Stimulated activated CD8-positive, alpha-beta memory T cell treated with anti-CD3 and anti-CD28 coated beads, Interleukin-4, amount 100 ng/mL, for 48 hours (primary cell): Measurements from ENCODE around the gene SLC41A3.
"Not testable (repeated sequence)": the region's sequence is repeated elsewhere in the genome, so short reads cannot be mapped to it uniquely, and the experiment has no call there.

Experiments
- DNase-seq: peaks from one replicate; pipeline ENCODE4 v3.0.0-alpha.2; 2020

The SLC41A3 gene

DNA sequence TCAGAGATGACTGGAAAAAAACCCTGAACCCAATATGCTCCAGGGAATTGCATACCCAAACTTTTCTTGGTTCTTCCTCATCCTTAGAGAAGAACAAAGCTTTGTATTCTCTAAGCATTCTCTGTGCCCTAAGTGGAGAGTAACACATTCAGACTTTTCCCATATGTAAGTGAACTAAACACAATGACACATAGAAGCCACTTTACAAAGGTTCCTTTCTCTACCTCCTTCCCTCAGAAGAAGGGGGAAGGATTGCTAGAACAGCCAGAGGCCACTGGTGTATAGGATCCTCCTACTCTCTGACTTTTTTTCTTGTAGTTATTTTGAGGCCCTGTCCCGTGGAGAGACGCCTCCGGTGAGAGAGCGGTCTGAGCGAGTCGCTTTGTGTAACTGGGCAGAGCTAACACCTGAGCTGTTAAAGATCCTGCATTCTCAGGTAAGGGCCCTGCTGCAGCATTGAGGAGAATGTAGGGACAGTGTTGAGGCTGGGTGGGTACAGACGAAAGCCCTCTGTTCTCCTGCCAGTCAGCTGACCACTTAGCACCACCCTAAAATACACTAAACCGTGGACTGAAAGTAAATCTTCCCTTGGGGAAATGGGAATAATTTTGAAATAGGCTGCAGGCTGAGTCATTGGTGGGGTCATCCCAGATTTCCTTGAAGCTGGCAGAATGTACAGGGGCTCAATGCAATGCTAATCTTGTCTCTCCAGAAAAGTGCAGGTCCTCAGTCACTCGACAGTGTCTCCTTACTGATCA lies 108.5 kb downstream of the SLC41A3 start:
- DNase-seq: not testable (repeated sequence)

DNA sequence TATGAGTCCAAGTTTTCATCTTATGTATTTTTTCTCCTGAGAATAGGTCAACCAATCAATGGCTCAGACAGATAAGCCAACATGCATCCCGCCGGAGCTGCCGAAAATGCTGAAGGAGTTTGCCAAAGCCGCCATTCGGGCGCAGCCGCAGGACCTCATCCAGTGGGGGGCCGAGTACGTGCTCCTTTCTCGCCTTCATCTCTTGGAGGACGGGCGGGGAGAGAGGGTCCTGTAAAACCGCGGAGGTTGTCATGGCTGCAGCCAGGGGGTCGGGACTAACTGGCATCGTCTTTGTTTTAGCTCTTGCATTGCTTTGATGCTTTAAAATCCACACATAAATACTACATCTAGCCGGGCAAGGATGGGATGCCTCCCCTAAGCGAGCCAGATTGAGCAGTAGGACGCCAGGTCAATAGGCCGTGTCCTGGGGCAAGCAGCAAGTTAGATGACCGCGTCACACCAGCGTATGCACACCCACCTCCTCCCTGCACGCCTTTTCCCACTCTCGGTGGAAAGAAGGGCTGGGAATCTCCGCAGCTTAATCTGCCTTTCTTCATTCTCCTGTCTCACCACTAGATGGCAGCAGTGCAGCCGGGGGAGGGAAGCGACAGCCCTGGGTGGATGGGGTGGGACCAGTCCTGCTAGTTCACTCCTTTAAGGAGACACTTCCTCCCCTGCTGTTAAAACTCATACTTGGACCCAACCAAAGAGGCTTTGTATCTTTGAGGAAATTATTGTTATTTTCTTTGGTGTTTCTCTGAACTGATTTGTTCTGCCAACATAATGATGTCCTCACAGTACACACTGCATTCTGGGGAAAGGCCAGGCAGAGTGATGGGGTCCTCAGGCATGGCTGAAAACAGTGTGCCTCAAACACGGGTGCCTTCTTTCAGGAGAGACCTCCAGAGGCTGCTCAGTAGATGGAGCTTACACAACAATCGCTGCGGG lies 111.7 kb downstream of the SLC41A3 start:
- DNase-seq: peak; percentile 39

DNA sequence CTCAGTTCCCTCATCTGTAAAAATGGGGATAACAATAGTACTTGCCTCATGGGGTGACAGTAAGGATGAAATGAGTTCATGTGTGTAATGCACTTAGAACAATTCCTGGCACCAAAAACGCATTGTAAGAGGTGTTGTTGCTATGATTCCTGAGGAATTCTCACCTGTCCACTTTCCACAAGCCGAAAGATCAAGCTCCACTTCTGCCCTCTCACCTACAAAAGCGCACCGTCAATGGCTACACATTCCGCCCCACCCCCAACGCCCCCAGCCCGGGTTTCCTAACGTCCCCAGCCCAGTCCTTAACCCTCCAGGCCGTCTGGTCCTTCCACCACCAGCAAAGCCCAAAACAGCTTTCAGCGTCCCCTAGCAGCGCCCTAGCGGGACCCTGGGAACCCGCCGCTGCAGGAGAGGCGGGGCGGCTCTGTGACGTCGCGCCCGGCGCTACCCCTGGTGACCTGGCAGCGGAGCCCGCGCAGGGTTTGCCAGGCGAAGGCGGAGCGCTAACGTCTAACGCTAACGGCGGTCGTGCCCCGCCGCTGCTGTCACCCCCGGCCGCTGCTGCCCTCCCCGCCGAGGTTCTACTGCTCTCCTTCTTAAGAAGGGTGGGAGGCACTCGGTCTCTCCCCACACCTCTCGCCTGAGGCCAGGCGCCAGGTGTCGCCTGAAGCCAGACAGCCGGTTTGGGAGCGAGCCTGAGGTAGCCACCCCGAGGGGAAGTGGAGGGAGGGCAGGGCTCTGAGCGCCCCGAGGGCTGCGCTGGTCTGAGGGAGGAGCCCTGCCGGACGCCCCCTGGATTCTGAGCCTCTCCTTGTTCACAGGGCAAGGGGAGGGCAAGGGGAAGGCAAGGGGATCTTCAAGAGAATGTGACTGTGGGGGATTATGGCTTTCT lies 115.0 kb downstream of the SLC41A3 start, which contains the start of gene ROPN1B:
Gene ROPN1B (plus strand): TSS at position 478 of the 892 bp plus-strand sequence. CDS start 2,877 bp downstream, outside the sequence.
- DNase-seq: not testable (repeated sequence)

DNA sequence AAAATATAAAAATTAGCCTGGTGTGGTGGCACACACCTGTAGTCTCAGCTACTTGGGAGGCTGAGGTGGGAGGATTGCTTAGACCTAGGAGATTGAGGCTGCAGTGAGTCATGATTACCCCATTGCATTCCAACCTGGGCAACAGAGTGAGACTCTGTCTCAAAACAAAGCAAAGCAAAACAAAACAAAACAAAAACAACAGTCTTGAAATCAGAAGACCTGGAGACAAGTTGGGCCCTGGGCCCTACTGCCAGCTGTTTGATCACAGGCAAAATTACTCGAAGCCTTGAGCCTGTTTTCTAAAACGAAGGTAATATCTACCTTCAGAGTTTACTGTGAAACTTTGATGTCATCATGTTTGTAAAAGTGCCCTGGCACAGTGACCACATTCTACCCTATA lies 115.8 kb downstream of the SLC41A3 start:
- DNase-seq: not testable (repeated sequence)

DNA sequence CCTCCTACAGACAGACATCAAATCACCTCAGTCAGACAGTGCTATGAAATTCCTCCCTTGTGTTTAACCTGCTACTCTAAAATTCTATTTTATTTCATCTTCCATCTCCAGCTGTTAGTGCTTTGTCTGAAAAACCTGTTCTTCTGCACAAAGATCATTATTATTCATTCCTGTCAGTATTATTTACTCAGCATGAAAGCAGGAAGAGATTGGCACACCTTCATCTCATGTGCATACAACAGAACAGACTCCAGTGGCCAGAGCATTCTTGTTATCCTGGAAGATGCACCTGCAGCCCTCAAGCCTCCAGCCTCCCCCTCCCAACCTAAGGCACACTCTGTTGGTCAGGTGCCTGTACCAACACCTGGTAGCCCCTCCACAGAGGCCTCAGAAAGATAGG lies 116.8 kb downstream of the SLC41A3 start:
- no peak for DNase-seq

DNA sequence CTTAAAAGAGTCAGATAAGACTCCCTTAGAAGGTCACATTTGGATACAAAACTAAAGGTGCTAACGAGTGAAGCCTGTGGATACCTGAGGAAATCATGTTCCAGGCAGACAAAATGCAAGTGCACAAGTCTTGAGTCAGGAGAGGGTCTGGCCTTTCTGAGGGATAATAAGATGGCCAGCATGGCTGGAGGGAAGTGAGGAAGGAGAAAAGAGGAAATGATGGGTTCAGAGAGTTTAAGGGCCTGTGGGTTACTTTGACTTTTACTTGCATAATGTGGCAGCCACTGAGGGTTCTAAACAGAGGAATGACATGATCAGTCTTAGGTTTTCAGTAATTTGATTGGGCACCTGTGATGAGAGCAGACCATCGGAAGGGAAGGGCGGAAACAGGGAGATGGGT lies 118.4 kb downstream of the SLC41A3 start:
- DNase-seq: no peak

DNA sequence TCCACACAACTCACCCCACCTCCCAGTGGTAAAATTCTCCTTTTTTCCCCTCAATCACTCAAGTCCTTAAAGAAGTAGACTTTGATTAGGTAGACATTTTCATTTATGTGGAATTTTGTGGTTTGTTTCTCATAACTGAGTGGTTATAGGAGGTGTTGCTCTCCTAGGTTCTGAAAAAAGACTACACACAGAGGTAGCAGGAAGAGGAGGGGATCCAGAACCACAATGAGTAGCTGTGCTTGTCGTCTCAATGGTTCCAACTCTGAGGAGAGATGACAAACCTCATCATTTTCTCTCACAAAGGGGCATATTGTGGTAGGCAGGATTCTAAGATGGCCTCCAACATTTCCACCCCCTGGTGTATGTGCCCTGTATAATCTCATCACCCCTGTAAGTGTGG lies 120.1 kb downstream of the SLC41A3 start:
- not testable (repeated sequence) for DNase-seq

DNA sequence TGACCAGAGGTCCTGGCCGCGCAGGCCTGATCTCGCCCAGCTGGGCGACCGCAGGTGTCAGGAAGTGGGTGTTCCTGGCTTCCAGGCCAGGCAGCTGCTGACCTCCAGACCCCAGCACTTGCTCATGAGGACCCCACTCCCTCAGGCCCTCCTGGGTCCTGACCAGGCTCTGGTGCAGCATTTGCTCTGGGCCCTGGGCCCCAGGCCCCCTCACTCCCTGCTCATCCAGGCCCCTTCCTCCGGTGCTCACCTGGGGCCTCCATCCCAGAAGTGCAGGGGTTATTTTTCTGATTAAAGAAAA lies 122.7 kb downstream of the SLC41A3 start:
- no peak for DNase-seq

DNA sequence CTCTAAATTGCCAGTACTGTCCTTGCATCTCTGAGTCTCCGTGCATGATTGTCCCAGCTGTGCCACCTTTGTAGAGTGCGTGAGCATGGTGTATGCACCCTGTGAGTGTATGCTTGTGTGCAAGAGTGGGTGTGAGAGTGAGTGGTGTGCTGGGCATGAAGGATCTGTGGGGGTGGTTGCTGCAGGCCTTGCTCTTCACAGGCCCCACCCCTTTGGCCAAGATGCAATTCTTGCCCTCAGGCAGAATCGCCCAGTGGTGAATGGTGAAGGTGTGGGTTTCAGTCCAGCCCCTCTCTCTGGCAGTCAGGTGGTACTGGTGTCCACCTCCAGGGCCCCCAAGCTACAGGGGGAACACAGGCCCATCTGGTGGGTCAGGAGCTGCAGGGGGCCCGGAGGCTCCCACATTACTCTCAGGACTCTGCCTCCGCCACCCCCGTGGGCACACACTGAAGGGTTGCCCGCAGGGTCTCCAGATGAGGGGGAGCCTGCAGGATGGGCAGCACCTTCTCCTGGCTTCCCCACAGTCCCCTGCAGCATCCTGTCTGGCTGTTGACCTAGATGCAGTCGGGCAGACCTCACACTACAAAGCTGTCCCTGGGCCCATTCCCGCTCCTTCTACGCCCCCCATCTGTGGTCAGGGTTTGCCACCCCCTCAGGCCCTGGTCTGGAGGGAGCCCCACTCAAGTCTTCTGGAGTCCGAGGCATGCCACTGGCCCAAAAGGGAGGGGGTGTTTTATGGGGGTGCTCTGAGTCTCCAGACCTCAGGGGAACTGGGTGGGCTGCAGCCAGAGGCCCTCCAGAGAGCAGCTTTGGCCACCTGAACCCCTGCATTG lies 123.3 kb downstream of the SLC41A3 start:
- no peak for DNase-seq

DNA sequence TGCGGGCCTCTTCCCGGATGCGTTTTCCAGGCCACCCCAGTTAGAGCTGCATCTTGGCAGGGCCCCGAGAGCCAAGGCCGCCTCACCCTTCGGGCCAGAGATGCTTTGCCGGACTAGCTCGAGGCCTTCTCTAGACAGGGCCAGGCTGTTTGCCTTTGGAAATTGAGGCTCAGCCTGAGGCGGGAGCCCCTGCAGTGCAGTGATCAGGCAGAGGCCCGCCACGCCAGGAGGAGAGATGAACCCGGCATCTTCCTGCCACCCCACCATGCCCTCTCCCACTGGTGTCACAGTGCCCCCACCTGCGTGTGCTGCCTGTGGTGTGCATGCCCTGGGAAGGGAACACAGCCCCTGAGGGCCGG lies 123.9 kb downstream of the SLC41A3 start:
- no peak for DNase-seq

DNA sequence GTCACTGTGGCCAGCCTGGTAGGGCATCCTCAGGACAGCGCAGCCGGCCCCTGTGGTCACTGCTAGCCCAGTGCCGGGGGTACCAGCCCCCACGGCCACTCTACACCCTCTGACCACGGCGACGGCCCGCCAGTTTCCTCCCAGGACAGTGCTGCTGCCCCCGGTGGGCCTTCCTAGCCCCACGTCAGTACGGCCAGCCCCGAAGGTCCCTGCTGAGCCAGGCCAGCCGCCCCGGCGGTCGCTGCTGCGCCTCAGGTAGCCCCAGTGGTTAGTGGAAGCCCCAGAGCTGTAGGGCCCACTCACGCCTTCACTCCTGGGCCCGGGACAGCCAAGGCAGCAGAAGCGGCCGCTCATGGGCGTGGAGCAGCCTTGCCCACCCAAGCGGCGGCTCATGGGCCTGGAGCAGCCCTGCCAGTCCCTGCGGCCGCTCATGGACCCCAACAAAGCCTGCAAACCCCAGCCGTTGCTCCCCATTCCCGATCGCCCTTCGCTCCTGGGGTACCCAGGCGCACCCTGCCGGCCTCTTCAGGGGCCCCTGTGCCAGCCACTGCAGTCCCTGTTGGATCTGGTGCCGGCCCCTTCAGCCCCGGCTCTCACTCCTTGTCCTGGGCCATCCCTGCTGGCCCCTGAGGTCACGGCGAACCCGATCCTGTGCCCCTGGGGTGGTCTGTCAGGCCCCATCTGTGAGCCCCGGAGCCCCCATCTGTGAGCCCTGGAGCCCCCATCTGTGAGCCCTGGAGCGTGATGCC lies 124.4 kb downstream of the SLC41A3 start:
- DNase-seq: no peak

DNA sequence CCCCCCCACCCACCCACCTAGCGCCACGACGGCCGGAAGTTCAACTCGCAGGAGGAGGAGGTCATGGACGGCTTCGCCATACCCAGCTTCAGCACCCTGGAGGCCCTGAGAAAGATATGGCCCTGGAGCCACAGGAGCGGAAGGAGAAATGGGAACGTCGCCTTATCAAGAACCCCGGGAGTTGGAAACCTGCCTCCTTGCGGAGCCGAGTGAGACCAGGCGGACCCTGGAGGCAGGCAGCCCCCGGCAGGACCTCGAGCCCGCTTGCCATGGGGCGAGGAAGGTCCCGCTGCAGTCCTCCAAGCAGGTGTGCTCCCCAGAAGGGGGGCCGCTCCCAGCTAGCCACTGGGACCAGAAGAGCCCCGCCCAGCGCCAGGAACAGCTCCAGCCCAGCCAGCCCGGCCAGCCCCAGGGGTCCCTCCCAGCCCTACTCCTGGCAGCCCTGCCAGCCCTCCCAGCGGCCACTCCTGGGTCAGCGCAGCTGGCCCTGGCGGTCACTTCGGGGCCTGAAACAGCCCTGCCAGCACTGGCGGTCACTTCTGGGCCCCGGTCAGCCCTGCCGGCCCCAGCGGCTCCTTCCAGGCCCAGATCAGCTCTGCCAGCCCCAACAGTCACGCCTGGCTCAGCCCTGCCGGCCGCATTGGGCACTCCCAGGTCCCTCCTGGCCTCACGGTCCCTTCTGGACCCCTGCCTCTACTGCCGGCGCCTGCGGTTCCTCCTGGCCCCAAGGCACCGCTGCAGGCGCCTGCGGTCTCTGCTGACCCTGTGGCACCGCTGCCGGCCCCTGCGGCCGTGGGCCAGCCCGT lies 125.2 kb downstream of the SLC41A3 start:
- no peak for DNase-seq

DNA sequence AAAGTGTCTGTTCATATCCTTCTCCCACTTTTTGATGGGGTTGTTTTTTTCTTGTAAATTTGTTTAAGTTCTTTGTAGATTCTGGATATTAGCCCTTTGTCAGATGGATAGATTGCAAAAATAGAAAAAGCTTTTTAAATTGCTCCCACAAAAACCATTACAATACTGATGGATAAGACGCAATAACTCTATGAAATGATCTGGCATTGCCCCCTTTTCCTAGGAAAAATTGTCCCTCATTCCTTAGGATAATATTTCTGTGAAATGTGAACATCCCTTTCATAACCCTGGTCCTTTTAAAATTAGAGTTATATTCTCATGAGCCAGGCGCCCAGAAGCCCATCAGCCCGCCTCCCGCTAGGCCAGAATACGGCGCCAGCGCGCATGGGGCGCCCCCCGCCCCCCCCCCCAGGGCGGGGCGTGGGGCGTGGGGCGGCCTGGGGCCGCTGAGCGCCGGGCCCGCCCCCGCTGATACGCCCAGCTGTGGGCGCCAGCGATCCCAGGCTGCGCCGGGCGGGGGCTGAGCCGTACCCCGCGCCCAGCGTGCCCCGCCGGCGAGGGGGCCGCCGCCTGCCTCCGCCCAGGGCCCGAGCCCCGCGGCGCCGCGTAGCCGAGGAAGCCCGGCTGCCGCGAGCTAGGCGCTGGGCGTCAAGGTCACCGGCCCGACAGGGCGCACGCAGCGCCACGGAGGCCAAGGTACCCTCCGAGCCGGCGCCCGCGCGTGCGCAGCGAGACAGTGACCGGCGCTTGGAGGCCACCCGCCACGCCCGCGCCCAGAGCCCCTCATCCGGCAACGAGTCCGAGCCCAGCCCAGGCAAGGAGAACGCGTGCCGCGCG lies 126.0 kb downstream of the SLC41A3 start:
- DNase-seq: no peak

DNA sequence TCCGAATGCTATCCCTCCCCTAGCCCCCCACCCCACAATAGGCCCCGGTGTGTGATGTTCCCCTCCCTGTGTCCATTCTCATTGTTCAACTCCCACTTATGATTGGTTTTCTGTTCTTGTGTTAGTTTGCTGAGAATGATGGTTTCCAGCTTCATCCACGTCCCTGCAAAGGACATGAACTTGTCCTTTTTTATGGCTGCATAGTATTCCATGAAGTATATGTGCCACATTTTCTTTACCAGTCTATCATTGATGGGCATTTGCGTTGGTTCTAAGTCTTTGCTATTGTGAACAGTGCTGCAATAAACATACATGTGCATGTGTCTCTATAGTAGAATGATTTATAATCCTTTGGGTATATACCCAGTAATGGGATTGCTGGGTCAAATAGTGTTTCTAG lies 126.9 kb downstream of the SLC41A3 start:
- not testable (repeated sequence) for DNase-seq
